Measurements from ENCODE around the gene LGALS3BP. TPM values are rescaled to one million over a fixed set of nuclear protein-coding genes. Genes with fewer than 3 reads are reported as not detected.

LGALS3BP gene
- polyA plus RNA-seq, 1 donor (not counting 4 experiments of a cell fraction or from before 2014, with no cell fraction given) = 53.0 TPM

DNA sequence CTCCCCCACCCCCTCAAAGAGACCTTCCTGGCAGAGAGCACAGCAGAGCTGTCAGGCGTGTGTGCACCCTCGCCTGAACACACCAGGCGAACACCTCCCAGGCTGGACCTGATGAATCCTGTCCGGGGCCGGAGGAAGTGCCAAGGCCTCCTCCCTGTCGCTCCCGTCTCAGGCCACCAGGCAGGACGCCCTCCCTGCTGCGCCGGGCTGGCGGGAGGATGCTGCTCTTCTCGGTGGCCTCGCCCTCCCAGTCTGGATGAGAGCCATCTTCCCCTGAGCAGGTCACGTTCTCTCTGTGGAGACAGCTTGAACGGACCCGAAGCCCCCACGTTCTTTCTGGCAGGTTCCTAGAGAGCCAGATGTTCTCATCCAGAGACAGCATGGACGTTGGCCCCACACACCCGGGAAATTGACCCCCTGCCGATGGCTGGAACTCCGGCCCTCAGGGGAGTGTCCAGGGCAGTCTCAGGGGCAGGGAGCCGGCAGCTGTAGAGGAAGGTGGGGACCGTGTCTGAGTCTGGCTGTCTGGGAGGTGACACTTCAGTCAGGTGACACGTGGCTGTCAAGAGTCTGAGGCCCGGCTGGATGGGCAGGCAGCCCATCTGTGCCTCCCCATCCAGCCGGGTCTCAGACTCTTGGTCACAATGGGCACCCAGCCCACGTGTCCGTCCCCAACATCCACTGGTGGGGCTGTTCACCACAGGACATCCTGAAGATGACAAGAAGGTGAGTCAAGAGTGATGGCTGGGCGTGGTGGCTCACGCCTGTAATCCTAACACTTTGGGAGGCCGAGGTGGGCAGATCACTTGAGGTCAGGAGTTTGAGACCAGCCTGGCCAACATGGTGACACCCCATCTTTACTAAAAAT lies 49.6 kb downstream of the LGALS3BP start:
- DNase-seq (ENCODE audit: low read depth, low spot score) (no peak), FAIRE-seq (no peak)
- H3K4me1 ChIP-seq (ENCODE audit: control insufficient read depth, extremely low read depth, insufficient read depth, low read length) = peaks cover 15% of the 10 kb centered on the region

DNA sequence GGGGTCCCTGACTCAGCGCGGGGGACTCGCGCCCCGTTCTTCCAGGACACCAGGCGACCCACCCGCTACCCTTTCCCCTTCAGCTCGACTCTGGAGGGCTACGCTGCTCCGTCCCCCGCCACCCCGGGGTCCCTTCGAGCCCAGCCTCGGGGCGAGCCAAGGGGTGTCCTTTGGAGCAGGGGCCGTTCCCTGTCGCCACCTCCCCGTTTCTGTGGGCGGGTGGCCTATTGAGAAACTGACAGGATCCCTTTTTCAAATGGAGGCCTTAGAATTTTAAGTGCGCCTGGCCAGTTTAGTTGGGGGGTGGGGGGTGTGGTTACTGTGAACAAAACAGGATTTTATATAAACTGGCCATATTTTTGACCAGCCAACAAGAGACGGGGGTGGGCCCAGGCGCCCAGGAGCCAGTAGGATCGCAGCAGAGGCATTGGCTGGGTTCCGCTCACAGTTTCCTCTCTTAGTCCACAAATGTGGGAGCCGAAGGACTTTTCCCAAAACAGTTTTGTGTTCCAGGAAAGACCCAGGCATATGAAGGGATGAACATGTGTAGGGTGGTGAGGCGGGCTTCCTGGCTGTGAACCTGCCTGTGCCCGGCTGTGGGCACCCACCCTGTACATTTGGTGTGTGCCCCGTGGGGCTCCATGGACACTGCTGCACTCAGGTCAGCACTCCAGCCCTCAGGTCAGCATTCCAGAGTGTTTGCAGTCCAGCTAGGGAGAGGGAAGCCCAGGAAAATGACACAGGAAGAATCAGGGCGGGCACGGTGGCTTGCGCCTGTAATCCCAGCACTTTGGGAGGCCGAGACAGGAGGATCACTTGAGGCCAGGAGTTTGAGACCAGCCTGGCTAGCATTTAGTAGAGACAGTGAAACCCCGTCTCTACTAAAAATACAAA lies 53.8 kb downstream of the LGALS3BP start:
- no peak overlapping the region for H3K4me2 ChIP-seq (ENCODE audit: control insufficient read depth, extremely low read depth, insufficient read depth, low read depth, low read length)
- dilution Hi-C loops (cut with MboI; ENCODE audit: extremely low pct_ligation_motif_present, low sequenced_read_pairs) = no loop called here
- H3K9me1 ChIP-seq (ENCODE audit: control insufficient read depth, extremely low read depth, insufficient read depth, low read length) = no peaks in the 10 kb centered on the region
- no peaks in the 10 kb centered on the region for H3K9me3 ChIP-seq (ENCODE audit: control insufficient read depth, low read depth, low read length)
- peaks cover 33% of the 10 kb centered on the region for H3K27me3 ChIP-seq (ENCODE audit: control insufficient read depth, extremely low read depth, insufficient read depth, low read length)
- H3K79me2 ChIP-seq (ENCODE audit: control insufficient read depth, insufficient read depth, low read length) = no peaks in the 10 kb centered on the region
- H3K9ac ChIP-seq (ENCODE audit: control insufficient read depth, extremely low read depth, insufficient read depth, low read length) = no peak overlapping the region
- H3K36me3 ChIP-seq (ENCODE audit: control insufficient read depth in 2 of 2, extremely low read depth in 1 of 2, insufficient read depth in 2 of 2, low read length in 2 of 2) = no peaks in the 10 kb centered on the region
- FAIRE-seq = no peak
- no peak for DNase-seq (ENCODE audit: low read depth, low spot score)
- H2AFZ ChIP-seq (ENCODE audit: control insufficient read depth, low read length) = no peak overlapping the region
- no peak overlapping the region for H3K4me3 ChIP-seq (ENCODE audit: control insufficient read depth in 2 of 3, extremely low read depth in 1 of 3, insufficient read depth in 2 of 3, low read depth in 1 of 3, low read length in 3 of 3)
- TF ChIP-seq CTCF (optimal IDR thresholded peaks at IDR 0.05 in 1 of 3, IDR thresholded peaks at IDR 0.05 in 1 of 3, conservative IDR thresholded peaks at IDR 0.05 in 1 of 3; ENCODE audit: extremely low read depth in 1 of 3, insufficient read depth in 2 of 3, low read length in 3 of 3) (no peak), EZH2 (IDR thresholded peaks at IDR 0.05; ENCODE audit: low read length) (no peak)
- no peak overlapping the region for H3K27ac ChIP-seq (ENCODE audit: control insufficient read depth, insufficient read depth, low read length)
- peaks cover 7% of the 10 kb centered on the region for H3K4me1 ChIP-seq (ENCODE audit: control insufficient read depth, extremely low read depth, insufficient read depth, low read length)
- no peaks in the 10 kb centered on the region for H4K20me1 ChIP-seq (ENCODE audit: control insufficient read depth, extremely low read depth, insufficient read depth, low read length)

More for the DNA sequence above, 49.6 kb downstream of the LGALS3BP start:
- Histone ChIP-seq H2AFZ (ENCODE audit: control insufficient read depth, low read length) (no peak overlapping the region), H3K9me1 (ENCODE audit: control insufficient read depth, extremely low read depth, insufficient read depth, low read length) (peaks cover 3% of the 10 kb centered on the region), H3K27ac (ENCODE audit: control insufficient read depth, insufficient read depth, low read length) (no peak overlapping the region), H4K20me1 (ENCODE audit: control insufficient read depth, extremely low read depth, insufficient read depth, low read length) (no peaks in the 10 kb centered on the region), H3K4me2 (ENCODE audit: control insufficient read depth, extremely low read depth, insufficient read depth, low read depth, low read length) (no peak overlapping the region), H3K9me3 (ENCODE audit: control insufficient read depth, low read depth, low read length) (no peaks in the 10 kb centered on the region), H3K36me3 (ENCODE audit: control insufficient read depth in 2 of 2, extremely low read depth in 1 of 2, insufficient read depth in 2 of 2, low read length in 2 of 2) (no peaks in the 10 kb centered on the region), H3K79me2 (ENCODE audit: control insufficient read depth, insufficient read depth, low read length) (no peaks in the 10 kb centered on the region), H3K9ac (ENCODE audit: control insufficient read depth, extremely low read depth, insufficient read depth, low read length) (no peak overlapping the region), H3K27me3 (ENCODE audit: control insufficient read depth, extremely low read depth, insufficient read depth, low read length) (peaks cover 24% of the 10 kb centered on the region), H3K4me3 (ENCODE audit: control insufficient read depth in 2 of 3, extremely low read depth in 1 of 3, insufficient read depth in 2 of 3, low read depth in 1 of 3, low read length in 3 of 3) (no peak overlapping the region)
- dilution Hi-C loops (cut with MboI; ENCODE audit: extremely low pct_ligation_motif_present, low sequenced_read_pairs) = no loop called here
- TF ChIP-seq EZH2 (IDR thresholded peaks at IDR 0.05; ENCODE audit: low read length) = no peak
- no peak for TF ChIP-seq CTCF (optimal IDR thresholded peaks at IDR 0.05 in 1 of 3, IDR thresholded peaks at IDR 0.05 in 1 of 3, conservative IDR thresholded peaks at IDR 0.05 in 1 of 3; ENCODE audit: extremely low read depth in 1 of 3, insufficient read depth in 2 of 3, low read length in 3 of 3)
